Neural cell (in vitro differentiated cells): ENCODE data around the gene CYP19A1. TPM values are rescaled to one million over a fixed set of nuclear protein-coding genes. Genes with fewer than 3 reads are reported as not detected.

Source experiments
- H2AFZ ChIP-seq: fragments of 200-600, 300-800 bp; sonication (generic), shearing (Covaris generic); 2 replicates; pipeline ENCODE4 v1.6.0; 2014; ENCODE audit warnings: low read depth, mild to moderate bottlenecking, antibody characterized with exemption, low read length, moderate library complexity
- H3F3A ChIP-seq: fragments of 200-600 bp; shearing (Covaris generic); 2 replicates; pipeline ENCODE4 v1.6.1; 2016; ENCODE audit warnings: mild to moderate bottlenecking, moderate library complexity, mixed read lengths, antibody characterized with exemption, low read length; ENCODE audit not compliant: insufficient read depth, poor library complexity, severe bottlenecking
- H3K27ac ChIP-seq: fragments of 200-600, 300-800 bp; sonication (generic), shearing (Covaris generic); 2 replicates; pipeline ENCODE4 v1.5.1; 2014; ENCODE audit warnings: mild to moderate bottlenecking, low read length, moderate library complexity
- H3K27me3 ChIP-seq: fragments of 300-800, 200-600 bp; sonication (generic), shearing (Covaris generic); 2 replicates; pipeline ENCODE4 v1.6.0; 2014; ENCODE audit warnings: mild to moderate bottlenecking, low read depth, low read length, moderate library complexity; ENCODE audit not compliant: insufficient read depth
- H3K36me3 ChIP-seq: fragments of 300-800, 200-600 bp; sonication (generic), shearing (Covaris generic); 2 replicates; pipeline ENCODE4 v1.5.1; 2014; ENCODE audit warnings: mild to moderate bottlenecking, antibody characterized with exemption, low read length, moderate library complexity; ENCODE audit not compliant: insufficient read depth
- H3K4me2 ChIP-seq: fragments of 300-800, 200-600 bp; sonication (generic), shearing (Covaris generic); 2 replicates; pipeline ENCODE4 v1.6.0; 2014; ENCODE audit warnings: mild to moderate bottlenecking, low read length
- H3K4me3 ChIP-seq: fragments of 300-800, 200-600 bp; sonication (generic), shearing (Covaris generic); 2 replicates; pipeline ENCODE4 v1.5.1; 2014; ENCODE audit warnings: mild to moderate bottlenecking, low read length, moderate library complexity
- H3K79me2 ChIP-seq: fragments of 200-600 bp; shearing (Covaris generic); replicated peaks from 2 replicates; pipeline ENCODE4 v1.6.0; 2014; ENCODE audit warnings: mild to moderate bottlenecking, low read length, moderate library complexity; ENCODE audit not compliant: insufficient read depth
- H3K9ac ChIP-seq: fragments of 300-800, 200-600 bp; sonication (generic), shearing (Covaris generic); 2 replicates; pipeline ENCODE4 v1.6.1; 2016; ENCODE audit warnings: mild to moderate bottlenecking, low read length, mixed read lengths
- H3K9me2 ChIP-seq: fragments of 200-600 bp; shearing (Covaris generic); 2 replicates; pipeline ENCODE4 v1.6.1; 2016; ENCODE audit warnings: mild to moderate bottlenecking, low read length, mixed read lengths; ENCODE audit not compliant: insufficient read depth
- H3K9me3 ChIP-seq: fragments of 200-600, 300-800 bp; sonication (generic), shearing (Covaris generic); 2 replicates; pipeline ENCODE4 v1.6.1; 2016; ENCODE audit warnings: mild to moderate bottlenecking, mixed run types, low read length, moderate library complexity, mixed read lengths
- H4K20me1 ChIP-seq: fragments of 200-600 bp; shearing (Covaris generic); 2 replicates; pipeline ENCODE4 v1.6.1; 2016; ENCODE audit warnings: mild to moderate bottlenecking, mixed run types; ENCODE audit not compliant: insufficient read depth
- CTCF ChIP-seq: fragments of 450-650 bp; IDR thresholded peaks from 2 replicates; pipeline ENCODE4 v1.5.1; 2014; ENCODE audit warnings: antibody characterized with exemption, mild to moderate bottlenecking, moderate library complexity; ENCODE audit not compliant: poor library complexity, severe bottlenecking
- EP300 ChIP-seq: fragments of 450-650 bp; conservative IDR thresholded peaks from 2 replicates; pipeline ENCODE4 v1.6.1; 2014; ENCODE audit warnings: antibody characterized with exemption, mild to moderate bottlenecking, moderate library complexity; ENCODE audit not compliant: poor library complexity, severe bottlenecking
- EZH2 ChIP-seq: fragments of 200-600, 300-800 bp; shearing (Covaris generic), sonication (generic); IDR thresholded peaks from 2 replicates; pipeline ENCODE4 v1.6.1; 2014; ENCODE audit warnings: antibody characterized with exemption, low read length, borderline replicate concordance, mild to moderate bottlenecking; ENCODE audit not compliant: insufficient read depth, poor library complexity, severe bottlenecking
- MXI1 ChIP-seq: fragments of 450-650 bp; conservative IDR thresholded peaks from 2 replicates; pipeline ENCODE4 v1.6.1; 2014; ENCODE audit warnings: antibody characterized with exemption, mild to moderate bottlenecking; ENCODE audit not compliant: poor library complexity, severe bottlenecking
- POLR2AphosphoS5 ChIP-seq: IDR thresholded peaks from 2 replicates; pipeline ENCODE4 v1.6.1; 2012
- RAD21 ChIP-seq: fragments of 450-650 bp; conservative IDR thresholded peaks from 2 replicates; pipeline ENCODE4 v1.6.1; 2014; ENCODE audit warnings: antibody characterized with exemption, mild to moderate bottlenecking, moderate library complexity
- REST ChIP-seq: IDR thresholded peaks from 2 replicates; pipeline ENCODE4 v1.6.1; 2012; ENCODE audit warnings: borderline replicate concordance
- SMC3 ChIP-seq: fragments of 450-650 bp; conservative IDR thresholded peaks from 2 replicates; pipeline ENCODE4 v1.6.1; 2014; ENCODE audit warnings: antibody characterized with exemption, mild to moderate bottlenecking, moderate library complexity; ENCODE audit not compliant: poor library complexity
- TAF1 ChIP-seq: IDR thresholded peaks from 2 replicates; pipeline ENCODE4 v1.6.1; 2012; ENCODE audit warnings: low read depth
- polyA plus RNA-seq: library from polyadenylated mRNA; depleted of rRNA; stranded (reverse); fragments of >200 nt; gene quantifications from 2 replicates; pipeline ENCODE4 v1.2.3, GENCODE V29; 2014

CYP19A1 gene
- polyA plus RNA-seq, 1 donor from 2014 or later = not detected

- TF ChIP-seq REST (no peak), RAD21 (no peak)
Measured at GRCh38 chr15:51356983-51357382, 18.6 kb upstream of the CYP19A1 start (continued).

- H4K20me1 ChIP-seq = no peaks in the 10 kb centered on the region
- TF ChIP-seq REST (no peak), RAD21 (no peak), EZH2 (no peak), MXI1 (no peak), EP300 (no peak), TAF1 (no peak), POLR2AphosphoS5 (no peak), CTCF (no peak), SMC3 (no peak)
- H3K4me3 ChIP-seq = no peak overlapping the region
- no peaks in the 10 kb centered on the region for H3K27me3 ChIP-seq
- no peak overlapping the region for H3K4me2 ChIP-seq
- H3F3A ChIP-seq = no peaks in the 10 kb centered on the region
- no peak overlapping the region for H2AFZ ChIP-seq
- no peaks in the 10 kb centered on the region for H3K9me3 ChIP-seq
- H3K79me2 ChIP-seq = no peaks in the 10 kb centered on the region
- H3K36me3 ChIP-seq = no peaks in the 10 kb centered on the region
- no peaks in the 10 kb centered on the region for H3K9me2 ChIP-seq
- no peak overlapping the region for H3K9ac ChIP-seq
- H3K27ac ChIP-seq = no peak overlapping the region
Measured at GRCh38 chr15:51356147-51356546, 17.8 kb upstream of the CYP19A1 start.
